ENCODE results near the gene VAC14.

VAC14 gene

GRCh38 chr16:70760221-70760620, 40.7 kb downstream of the VAC14 start:
- no peaks in the 10 kb centered on the region for H3K9me3 Mint-ChIP-seq
- TF ChIP-seq CTCF (IDR thresholded peaks at IDR 0.05) = no peak
- H3K36me3 Mint-ChIP-seq (ENCODE audit: low read depth) = peaks cover 21% of the 10 kb centered on the region
- no peak for DNase-seq
- peak overlapping the region; percentile 89 for H3K27ac Mint-ChIP-seq
- H3K4me3 Mint-ChIP-seq = no peak overlapping the region
- H3K27me3 Mint-ChIP-seq (ENCODE audit: low read depth, poor library complexity) = peaks cover 3% of the 10 kb centered on the region
- peaks cover 29% of the 10 kb centered on the region for H3K4me1 Mint-ChIP-seq

DNA sequence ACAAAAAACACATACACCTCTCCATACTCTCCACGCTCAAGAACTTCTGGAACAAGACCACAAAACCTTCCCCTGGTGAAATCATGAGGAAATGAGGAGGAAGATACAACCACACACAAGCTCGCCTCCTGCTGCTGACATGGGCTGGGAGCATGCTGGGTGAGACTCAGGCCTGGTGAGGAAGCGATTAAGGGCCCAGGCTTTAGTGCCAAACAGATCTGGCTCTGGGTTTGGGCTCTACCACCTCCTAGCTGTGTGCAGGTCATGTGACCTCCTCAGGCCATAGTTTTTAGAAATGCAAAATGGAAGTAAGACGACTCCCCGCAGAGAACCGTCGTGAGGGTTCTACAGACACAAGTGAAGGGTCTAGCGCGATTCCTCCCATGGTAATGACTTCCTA, 41.3 kb downstream of the VAC14 start:
- Mint-ChIP-seq H3K36me3 (ENCODE audit: low read depth) (peaks cover 21% of the 10 kb centered on the region), H3K27ac (peak overlapping the region; percentile 19), H3K4me1 (peaks cover 35% of the 10 kb centered on the region), H3K9me3 (no peaks in the 10 kb centered on the region), H3K4me3 (no peak overlapping the region), H3K27me3 (ENCODE audit: low read depth, poor library complexity) (peaks cover 3% of the 10 kb centered on the region)
- DNase-seq = no peak
- TF ChIP-seq CTCF (IDR thresholded peaks at IDR 0.05) = no peak

DNA sequence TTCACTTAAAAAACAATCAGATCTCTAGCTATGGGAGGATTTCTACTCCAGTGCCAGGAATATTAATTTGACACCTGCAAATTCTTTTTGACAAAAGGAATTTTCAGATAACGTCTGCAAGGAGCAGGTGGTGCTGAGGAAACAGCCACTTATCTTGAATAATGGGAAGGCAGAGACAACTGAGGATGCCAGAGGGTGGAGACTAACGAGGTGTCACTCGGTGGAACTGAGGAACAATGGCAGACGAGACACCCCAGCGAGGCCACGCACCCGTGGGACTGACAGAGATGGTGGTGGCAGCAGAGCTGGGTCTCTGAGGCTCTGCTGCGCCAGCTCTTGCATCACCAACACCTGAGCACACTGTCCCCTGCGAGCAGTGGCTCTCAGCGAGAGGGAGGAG, 42.2 kb downstream of the VAC14 start:
- DNase-seq = no peak
- Mint-ChIP-seq H3K4me1 (peaks cover 38% of the 10 kb centered on the region), H3K9me3 (no peaks in the 10 kb centered on the region), H3K4me3 (no peak overlapping the region), H3K36me3 (ENCODE audit: low read depth) (peaks cover 21% of the 10 kb centered on the region), H3K27me3 (ENCODE audit: low read depth, poor library complexity) (peaks cover 6% of the 10 kb centered on the region), H3K27ac (peak overlapping the region; percentile 92)
- no peak for TF ChIP-seq CTCF (IDR thresholded peaks at IDR 0.05)

GRCh38 chr16:70757183-70757582, 43.8 kb downstream of the VAC14 start:
- no peak for DNase-seq
- peaks cover 44% of the 10 kb centered on the region for H3K4me1 Mint-ChIP-seq
- peaks cover 7% of the 10 kb centered on the region for H3K27me3 Mint-ChIP-seq (ENCODE audit: low read depth, poor library complexity)
- peaks cover 21% of the 10 kb centered on the region for H3K36me3 Mint-ChIP-seq (ENCODE audit: low read depth)
- TF ChIP-seq CTCF (IDR thresholded peaks at IDR 0.05) = no peak
- H3K9me3 Mint-ChIP-seq = no peaks in the 10 kb centered on the region
- no peak overlapping the region for H3K4me3 Mint-ChIP-seq
- peak overlapping the region; percentile 57 for H3K27ac Mint-ChIP-seq

- H3K9me3 Mint-ChIP-seq = no peaks in the 10 kb centered on the region
- DNase-seq = no peak
- peaks cover 50% of the 10 kb centered on the region for H3K4me1 Mint-ChIP-seq
- peak overlapping the region; percentile 44 for H3K27ac Mint-ChIP-seq
- H3K36me3 Mint-ChIP-seq (ENCODE audit: low read depth) = peaks cover 21% of the 10 kb centered on the region
- no peak for TF ChIP-seq CTCF (IDR thresholded peaks at IDR 0.05)
- no peak overlapping the region for H3K4me3 Mint-ChIP-seq
- H3K27me3 Mint-ChIP-seq (ENCODE audit: low read depth, poor library complexity) = peaks cover 7% of the 10 kb centered on the region
Measured at GRCh38 chr16:70756071-70756470, 44.9 kb downstream of the VAC14 start.

GRCh38 chr16:70754851-70755600, 45.9 kb downstream of the VAC14 start:
- Mint-ChIP-seq H3K36me3 (ENCODE audit: low read depth) (peaks cover 16% of the 10 kb centered on the region), H3K9me3 (no peaks in the 10 kb centered on the region), H3K27me3 (ENCODE audit: low read depth, poor library complexity) (peaks cover 11% of the 10 kb centered on the region), H3K4me3 (no peak overlapping the region), H3K27ac (peak overlapping the region; percentile 28), H3K4me1 (peaks cover 51% of the 10 kb centered on the region)
- TF ChIP-seq CTCF (IDR thresholded peaks at IDR 0.05) = no peak
- no peak for DNase-seq

All from nephron progenitor cell (in vitro differentiated cells).